GM12865 (cell line): Measurements from ENCODE around the gene COX6A2.

ENCODE experiments used
- DNase-seq: peaks from one replicate; pipeline ENCODE4 v3.0.0; 2010; ENCODE audit warnings: low read depth
- H3K4me3 ChIP-seq: 2 replicates; pipeline ENCODE4 v1.5.1; 2011; ENCODE audit warnings: mild to moderate bottlenecking, low read depth, low read length, control low read depth
- CTCF ChIP-seq: IDR thresholded peaks from 2 replicates; pipeline ENCODE4 v1.5.1; 2011; ENCODE audit warnings: low read length, control low read depth, low read depth, inconsistent platforms; ENCODE audit not compliant: insufficient read depth; ENCODE audit errors: missing control alignments

The COX6A2 gene

GRCh38 chr16:31467151-31467773 is 39.1 kb upstream of the COX6A2 start:
- no peak for DNase-seq
- no peak for TF ChIP-seq CTCF
- H3K4me3 ChIP-seq: no peak overlapping the region

- no peak overlapping the region for H3K4me3 ChIP-seq
- TF ChIP-seq CTCF: no peak
- DNase-seq: no peak
Observed at GRCh38 chr16:31466381-31466841, 38.3 kb upstream of the COX6A2 start.

- TF ChIP-seq CTCF: no peak
- DNase-seq: no peak
- H3K4me3 ChIP-seq: no peak overlapping the region
Observed at GRCh38 chr16:31465788-31466370, 37.7 kb upstream of the COX6A2 start.

- no peak for TF ChIP-seq CTCF
- H3K4me3 ChIP-seq: no peak overlapping the region
- DNase-seq: no peak
Observed at GRCh38 chr16:31464781-31465260, 36.7 kb upstream of the COX6A2 start.

- no peak for TF ChIP-seq CTCF
- DNase-seq: no peak
- H3K4me3 ChIP-seq: no peak overlapping the region
Observed at GRCh38 chr16:31464348-31464769, 36.2 kb upstream of the COX6A2 start.

- TF ChIP-seq CTCF: no peak
- DNase-seq: no peak
- no peak overlapping the region for H3K4me3 ChIP-seq
Observed at GRCh38 chr16:31461921-31462804, 34.0 kb upstream of the COX6A2 start.
